GM21529 (cell line): ENCODE data around the gene SEC24B.
A peak's percentile ranks its signal among the peaks of the same experiment; 100 is the strongest.

Experiments
- ATAC-seq: cut with Tn5 transposase; IDR thresholded peaks from one replicate; pipeline ENCODE4 v1.9.1; 2021; ENCODE audit not compliant: unreplicated experiment

SEC24B gene

DNA sequence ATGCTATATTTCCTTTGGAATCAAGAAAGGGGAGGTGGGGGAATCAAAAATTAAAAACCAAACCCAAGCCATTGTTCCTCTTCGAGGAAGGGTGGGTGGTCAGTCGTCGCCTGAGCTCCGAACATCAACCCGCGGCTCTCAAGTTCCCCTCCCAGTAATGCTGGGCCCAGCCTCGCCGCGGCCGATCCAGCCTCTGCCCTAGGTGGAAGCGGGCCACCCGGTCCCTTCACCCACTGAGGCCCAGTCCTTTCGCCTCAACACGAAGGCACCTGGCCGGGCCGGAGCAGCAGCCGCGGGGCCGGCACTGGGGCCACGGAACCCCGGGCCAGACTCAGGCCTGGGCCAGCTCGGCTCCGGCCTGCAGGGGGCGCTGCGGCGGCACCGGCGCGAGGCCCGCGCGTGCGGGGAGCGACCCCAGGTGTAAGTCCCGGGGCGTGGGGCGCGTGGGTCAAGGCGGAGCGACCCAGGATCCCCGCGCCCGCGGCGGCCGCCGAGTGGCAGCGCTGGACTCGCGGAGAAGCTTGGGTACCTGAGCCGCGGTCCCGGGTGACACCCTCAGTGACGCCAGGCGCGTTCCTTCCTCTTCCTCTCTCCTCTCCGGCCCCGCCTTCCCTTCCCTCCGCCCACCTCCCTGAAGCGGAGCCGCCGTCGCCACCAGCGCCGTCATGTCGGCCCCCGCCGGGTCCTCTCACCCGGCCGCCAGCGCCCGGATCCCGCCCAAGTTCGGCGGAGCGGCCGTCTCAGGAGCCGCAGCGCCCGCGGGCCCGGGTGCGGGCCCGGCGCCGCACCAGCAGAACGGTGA is at the start of gene SEC24B:
Gene SEC24B, plus strand, starts transcription at position 611 of the 802 bp plus-strand sequence. Its CDS starts 55 bp downstream, at position 666.
- peak; percentile 91 for ATAC-seq

DNA sequence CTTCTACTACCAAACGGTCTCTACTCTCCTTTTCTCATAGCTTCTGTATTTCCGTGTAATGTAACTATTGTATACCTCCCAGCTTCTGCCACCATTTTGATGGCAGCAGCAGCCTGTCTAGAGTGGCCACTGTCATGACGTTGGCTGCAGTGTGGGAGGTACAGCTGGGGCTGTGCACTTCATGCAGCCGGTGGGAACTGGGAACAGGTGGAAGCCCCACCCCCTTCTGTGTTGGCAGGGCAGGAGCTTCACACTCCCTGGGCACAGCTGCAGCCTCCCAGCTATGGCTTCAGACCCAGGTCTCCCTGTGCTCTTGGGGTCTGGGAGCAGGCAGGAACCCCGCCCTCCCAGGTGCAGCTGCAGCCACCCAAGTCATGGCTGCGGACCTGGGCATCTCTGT is 49.8 kb upstream of the SEC24B start:
- no peak for ATAC-seq

DNA sequence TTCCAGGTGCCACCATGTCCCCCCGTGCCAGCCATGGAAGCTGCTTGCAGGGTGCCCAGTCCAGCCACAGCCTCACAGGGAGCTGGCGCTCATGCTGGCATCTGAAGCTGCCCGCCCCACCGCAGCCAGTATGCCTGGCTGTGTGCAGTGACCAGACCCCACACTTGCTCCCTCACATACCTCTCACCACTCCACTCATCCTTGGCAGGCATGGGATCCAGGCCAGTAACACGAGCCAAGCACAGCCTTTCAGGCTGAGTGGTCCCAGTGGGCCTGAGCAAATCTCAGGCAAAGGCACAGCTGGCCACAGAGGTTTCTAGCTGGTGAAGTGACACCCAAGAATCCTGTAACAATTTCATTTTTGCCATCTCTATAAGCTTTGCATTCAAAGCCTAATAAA is 48.4 kb upstream of the SEC24B start:
- ATAC-seq, result no peak

DNA sequence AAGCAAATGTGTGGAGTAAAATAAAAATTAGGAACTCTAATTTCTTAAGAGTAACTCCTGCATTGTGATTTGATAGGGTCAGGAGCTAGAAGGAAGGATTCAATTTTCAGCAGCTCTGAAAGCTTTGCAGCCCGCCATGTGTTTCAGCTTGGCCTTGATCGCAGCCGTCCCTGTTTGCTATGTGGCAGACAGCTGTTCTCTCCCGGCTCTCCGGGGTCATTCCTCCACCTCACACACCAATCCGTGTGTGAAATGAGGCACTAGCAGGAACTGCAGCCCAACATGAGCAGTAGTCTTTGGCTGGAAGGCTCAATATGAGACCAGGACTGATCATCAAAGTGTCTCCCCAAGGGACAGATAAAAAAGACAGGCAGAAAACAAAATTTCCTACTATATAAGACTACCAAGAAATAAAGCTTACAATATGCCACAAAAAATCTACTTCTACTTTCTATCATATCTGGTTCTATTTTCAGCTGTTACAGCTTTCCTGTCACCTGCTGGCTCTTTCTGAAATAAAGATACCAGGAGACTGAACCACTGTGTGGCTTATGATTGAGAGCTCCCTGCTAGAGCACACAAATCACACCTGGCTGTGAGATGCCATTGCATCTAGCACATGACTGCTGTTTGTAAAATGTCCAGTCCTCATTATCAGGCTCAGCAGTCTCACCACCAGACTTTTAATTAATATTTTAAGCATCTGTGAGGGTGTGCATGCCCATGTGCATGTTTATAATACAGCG is 44.1 kb upstream of the SEC24B start:
- peak; percentile 71 for ATAC-seq

DNA sequence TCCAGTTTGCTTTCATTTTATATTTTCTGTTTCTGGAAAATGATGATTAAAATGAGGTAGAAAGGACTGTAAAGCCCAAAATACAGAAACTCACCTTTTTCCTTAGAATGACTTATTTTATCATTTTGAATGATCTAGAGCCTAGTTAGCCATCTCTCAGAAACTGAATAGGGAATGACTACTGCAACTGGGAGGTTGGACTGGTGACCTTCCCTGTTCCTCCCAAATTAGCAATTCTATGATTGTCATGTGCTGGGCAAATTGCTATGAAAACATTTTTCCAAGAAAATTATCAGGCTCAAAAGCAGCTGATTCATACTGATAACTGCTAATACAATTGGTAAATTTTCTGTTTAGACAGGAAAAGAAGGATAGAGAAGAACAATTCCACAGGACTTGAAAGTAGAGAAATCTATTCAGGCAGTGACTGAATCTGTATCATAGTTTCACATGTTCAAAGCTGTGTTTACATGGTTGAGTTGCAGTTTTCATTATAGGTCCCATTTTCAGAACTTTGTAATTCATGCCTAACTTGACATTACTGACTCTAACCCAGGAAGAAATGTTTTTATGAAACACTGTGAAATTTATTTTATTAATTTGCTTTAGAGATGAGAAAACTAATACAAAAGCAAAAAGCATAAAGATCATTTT is 43.4 kb upstream of the SEC24B start:
- peak; percentile 45 for ATAC-seq

DNA sequence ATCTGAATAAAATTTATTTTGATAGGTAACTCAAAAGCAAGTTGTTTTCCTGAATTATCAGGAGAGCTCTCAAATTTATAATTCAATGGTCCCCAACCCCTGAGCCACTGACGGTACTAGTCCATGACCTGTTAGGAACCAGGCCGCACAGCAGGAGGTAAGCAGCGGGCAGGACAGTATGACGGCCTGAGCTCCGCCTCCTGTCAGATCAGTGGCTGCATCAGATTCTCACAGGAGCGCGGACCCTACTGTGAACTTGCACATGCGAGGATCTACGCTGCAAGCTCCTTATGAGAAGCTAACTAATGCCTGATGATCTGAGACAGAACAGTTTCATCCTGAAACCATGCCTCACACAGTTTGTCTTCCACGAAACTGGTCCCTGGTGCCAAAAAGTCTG is 37.9 kb upstream of the SEC24B start:
- no peak for ATAC-seq

DNA sequence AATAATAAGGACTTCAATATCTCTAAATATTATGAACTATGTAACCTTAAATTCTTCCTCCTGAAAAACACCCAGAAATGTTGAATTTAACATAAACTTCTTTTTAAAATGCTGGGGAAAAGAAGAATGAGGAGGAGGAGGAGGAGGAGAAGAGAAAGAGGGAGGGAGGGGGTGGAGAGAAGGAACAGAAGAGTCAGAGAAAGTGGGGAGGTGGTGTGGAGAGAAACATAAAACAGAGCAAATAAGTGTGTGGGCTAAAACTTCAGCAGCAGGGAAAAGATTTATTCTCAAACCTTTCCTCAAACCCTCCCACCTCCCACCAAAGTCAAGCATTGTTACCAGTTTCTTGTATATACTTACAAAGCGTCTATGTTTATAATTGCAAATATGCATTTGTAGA is 34.7 kb upstream of the SEC24B start:
- no peak for ATAC-seq

DNA sequence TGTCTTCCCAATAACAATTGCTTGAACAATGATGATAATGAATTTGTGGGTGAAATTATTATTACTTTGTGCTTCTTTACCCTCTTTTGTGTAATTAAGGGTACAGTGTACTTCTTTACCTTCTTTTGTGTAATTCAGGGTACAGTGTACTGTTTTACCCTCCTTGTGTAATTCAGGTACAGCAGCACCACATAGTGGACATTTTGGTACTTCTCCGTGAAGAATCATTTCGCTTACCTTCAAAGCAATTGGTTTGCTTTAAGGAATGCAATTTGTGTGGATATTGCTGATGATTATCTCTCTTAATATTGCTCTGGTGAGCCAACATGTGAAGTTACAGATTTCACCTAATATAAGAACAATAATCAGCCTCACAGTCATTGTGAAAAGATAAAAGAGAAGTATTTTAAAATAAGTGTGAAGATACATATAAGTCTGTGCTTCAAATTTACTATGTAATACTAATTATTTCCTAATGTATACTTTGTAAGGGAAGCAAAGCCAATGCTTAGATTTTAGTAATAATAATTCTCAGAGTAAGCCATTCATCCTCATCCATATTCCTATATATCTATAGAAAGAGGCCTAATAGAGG is 27.2 kb upstream of the SEC24B start:
- ATAC-seq, result peak; percentile 77

DNA sequence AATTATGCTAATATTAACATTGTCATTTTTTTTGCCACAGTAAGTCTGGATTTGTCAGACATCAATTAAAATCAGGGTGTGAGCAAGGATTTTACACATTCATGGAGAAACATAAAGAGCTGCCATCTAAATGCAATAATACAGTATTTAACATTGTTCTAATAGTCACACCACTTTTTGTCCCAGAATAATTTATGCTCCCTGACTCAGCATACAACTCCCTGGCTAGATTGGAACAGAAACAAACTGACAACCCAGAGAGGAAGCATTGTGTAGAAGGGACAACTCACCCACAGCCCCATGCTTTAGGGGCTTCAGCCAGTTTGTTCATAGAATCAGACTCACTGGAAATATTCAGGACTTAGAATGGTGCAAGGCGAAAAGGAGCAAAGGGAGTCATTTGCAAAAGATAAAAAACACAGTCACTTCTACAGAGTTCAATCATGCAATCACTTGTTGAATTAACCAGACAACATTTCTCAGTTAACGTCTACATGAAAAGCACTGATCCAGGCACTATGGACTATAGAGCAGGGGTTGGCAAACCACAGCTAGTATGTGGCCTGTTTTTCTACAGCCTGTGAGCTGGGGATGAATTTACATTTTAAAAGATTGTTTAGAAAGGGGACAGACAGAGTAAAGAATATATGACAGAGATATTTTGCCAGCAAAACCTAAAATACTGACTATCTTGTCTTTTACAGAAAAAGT is 26.4 kb upstream of the SEC24B start:
- ATAC-seq, result no peak

DNA sequence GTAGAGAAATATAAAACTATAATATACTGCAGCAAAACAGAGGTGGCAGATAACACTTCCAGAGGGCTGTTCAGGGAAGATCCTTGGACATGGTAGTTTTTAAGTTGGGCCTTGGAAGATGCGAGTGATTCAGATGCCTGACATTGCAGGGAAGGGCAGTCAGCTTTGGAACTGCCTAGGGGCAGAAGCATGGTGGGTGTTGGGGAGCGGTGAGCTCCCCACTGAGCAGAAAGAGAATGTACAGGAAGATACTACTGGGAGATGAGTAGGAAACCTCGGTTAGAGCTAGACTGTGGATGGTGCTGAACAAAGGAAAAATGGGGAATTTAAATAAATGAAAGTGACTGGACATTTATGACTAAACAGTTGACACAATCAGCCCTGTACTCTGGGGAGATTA is 24.9 kb upstream of the SEC24B start:
- ATAC-seq, result no peak

DNA sequence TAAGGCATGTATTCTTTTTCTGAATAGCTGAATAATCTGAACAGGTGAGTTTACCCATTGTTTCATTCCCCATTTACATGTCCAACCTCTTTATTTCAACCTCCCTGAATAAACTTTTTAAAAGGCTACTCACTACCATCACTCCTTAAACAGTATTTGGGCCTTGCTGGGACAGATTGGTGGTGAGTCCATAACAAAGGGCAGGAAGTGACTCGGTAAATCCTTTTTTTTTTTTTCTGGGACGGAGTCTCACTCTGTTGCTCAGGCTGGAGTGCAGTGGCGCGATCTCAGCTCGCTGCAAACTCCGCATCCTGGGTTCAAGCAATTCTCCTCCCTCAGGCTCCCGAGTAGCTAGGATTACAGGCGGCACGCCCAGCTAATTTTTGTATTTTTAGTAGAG is 23.4 kb upstream of the SEC24B start:
- no peak for ATAC-seq

DNA sequence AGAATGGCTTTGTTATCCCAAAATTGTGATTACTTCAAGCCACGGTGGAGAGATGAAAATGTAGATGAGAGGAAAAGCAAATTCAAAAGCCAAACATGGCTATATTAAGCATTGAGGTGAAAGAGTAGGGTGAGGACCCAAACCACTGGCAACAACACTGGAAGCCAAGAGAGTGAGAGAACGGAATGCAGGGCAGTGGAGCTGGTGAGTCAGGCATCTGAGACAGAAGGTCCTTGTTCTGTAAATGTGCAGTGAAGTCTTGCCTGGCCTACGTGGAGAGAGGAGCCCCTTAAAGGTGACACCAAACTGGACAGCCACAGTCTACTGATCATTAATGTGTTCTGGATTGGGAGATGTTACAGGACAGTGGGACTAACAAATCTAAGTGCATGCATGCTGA is 22.8 kb upstream of the SEC24B start:
- no peak for ATAC-seq

DNA sequence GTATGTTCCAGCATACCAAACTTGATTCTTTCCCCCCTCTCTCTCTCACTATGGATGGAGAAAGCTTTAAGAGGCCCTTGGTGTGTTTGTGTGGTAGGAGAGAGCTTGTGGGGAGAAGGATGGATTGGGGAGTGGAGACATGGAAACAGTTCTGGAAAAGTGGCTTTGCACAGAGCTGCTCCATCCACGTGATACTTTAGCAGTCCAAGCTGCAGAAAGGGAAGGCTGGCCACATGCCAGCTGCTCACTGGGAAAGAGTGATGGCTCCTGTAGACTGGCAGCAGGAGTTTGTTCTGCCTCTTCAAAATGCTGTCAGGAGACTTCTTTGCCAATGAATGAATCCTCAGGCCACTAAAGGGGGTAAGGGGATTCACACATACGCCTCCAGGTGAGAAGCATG is 21.7 kb upstream of the SEC24B start:
- no peak for ATAC-seq

DNA sequence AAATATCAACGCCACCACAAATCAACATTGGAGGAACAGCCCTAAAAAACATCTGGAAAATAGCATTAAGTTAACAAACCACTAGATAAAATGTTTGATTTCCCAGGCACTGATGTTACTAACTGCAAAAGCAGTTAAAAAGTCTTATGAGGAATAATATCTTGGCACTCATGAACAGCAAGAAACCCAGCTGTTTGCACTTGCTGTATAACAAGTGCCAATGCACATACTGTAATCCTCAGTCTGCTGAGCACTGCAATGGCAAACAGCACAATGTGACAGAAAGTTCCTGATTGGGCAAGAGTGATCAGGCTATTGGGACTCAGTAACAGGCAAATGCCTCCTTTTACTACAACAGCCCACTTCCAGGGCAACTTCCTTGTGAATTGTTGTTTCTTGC is 20.8 kb upstream of the SEC24B start:
- no peak for ATAC-seq

DNA sequence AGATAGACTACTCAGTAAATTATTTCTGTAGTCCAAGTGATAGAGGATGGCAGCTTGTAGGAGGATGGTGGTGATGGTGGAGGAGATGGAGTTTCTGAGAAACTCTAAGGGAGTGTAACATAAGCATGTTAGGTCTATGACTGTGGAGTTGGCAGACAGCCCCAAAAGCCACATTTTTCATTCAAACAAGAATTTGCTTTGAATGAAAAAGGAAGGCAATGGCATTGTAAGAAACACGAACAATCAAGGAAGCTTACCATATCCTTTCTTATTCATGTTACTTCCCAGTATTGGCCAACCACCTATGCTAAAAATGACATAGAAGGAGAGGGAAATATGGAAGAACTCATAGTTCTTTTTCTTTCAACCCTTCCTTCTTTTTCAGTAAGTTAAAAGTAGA is 18.7 kb upstream of the SEC24B start:
- ATAC-seq, result no peak

DNA sequence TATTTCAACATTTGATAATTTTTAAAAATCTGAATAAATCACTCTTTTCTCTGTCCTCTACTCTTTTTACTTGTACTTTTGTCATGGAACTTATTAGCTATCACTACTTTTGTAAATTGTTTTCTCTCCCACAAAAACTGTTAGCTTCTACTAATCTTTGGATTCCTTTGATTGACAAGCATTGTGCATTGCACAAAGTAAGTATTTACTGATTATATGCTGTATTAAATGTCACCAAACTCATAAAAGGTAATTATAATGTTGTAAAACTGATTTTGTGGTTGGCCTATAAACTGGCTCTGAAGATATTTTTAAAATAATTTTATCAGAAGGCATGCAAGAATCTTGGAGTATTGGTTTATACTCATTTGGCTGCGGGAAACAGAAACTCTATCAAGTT is 15.0 kb upstream of the SEC24B start:
- no peak for ATAC-seq

DNA sequence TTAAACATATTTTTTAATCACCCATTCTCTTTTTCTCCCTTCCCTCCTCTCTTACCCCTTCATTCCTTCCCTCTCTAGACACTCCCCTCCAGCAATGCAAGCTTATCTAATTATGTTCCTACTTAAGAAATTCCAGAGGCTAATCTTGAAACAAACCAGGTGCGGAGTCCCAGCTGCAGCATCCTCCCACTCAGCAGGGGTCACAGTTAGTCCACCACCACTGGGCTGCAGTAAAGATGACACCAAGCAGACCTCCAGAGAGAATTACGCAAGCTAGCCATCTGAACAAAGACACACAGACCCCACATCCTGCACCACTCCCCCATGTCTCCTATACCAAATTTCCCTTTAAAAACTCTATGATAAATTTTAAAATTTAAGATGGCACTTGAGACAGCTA is 13.9 kb upstream of the SEC24B start:
- ATAC-seq, result no peak

DNA sequence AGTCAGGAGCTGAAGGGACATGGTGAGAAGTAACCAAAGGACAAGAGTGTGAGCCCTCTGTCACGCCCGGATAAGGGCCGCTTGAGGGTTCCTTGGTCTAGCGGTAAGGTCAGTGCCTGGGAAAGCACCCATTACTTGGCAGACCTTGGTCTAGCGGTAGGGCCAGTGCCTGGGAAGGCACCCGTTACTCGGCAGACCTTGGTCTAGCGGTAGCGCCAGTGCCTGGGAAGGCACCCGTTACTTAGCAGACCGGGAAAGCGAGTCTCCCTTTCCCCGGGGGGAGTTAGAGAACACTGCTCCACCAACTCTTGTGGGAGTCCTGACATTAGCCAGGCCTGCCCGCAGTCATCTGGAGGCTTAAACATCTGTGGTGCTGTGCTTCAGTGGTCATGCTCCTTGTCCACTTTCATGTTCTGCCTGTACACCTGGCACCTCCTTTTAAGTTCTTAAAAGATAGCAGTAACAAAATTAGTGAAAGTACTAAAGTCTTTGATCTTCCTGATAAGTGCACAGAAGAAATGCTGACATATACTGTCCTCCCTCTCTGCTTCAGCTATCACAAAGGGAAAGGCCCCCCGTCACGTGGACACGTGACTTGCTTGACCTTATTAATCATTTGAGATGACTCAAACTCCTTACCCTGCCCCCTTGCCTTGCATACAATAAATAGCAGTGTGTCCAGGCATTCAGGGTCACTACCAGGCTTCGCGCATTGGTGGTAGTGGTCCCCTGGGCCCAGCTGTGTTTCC is 9.3 kb upstream of the SEC24B start:
- ATAC-seq, result no peak

DNA sequence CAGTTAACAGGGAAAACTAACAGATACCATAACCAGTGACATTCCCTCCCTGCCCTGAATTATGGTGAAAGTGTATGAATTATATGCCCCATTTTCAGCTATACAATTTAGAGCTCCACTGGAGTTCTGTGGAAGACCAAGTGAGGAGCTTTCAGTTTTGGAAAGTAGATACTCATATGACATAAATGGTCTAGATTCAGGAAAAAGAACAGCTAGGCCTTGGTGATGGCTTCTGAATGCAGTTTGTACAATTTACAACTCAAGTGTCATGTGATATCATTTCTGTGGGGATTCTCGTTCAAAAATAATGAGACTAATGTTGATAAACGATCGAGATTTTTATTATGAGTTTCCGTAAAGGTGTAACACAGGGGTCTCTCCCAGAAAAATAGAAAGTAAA is 8.2 kb upstream of the SEC24B start:
- ATAC-seq, result no peak

DNA sequence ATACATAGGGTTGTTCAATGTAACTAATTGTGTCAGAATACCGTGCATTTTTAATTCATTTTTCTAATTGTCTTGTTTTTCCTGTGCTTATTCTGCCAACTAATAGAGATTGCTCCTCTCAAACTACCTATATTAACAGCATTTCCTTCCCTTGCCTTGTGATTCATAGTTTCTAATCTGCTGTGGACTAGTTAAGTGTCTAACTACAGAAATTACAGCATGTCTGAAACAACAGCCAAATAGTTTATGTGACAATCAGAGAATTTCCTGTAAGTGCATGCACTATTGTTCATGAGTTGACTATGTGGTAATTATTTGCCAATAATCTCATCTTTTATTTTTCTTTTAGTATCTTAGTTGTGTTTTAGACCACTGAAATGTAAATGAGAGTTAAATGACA is 4.1 kb upstream of the SEC24B start:
- no peak for ATAC-seq
